Ovary (tissue), 3 donors: ENCODE measurements around the gene CERK.

ENCODE experiments used
- CTCF ChIP-seq, 3 donors: fragments of 450-650 bp in 2 of 3; fragments of 200-600 bp in 1 of 3; IDR thresholded peaks; one replicate each; pipeline versions ENCODE4 v1.5.1 to v1.8.0; 2016 to 2022; ENCODE audit warnings: antibody characterized with exemption in 3 of 3, mild to moderate bottlenecking in 1 of 3
- POLR2A ChIP-seq: fragments of 450-650 bp; IDR thresholded peaks from one replicate; pipeline ENCODE4 v1.6.1; 2017; ENCODE audit warnings: antibody characterized with exemption, mild to moderate bottlenecking, moderate library complexity
- donor health status: DM: no; HTN: no; CAD: no.

DNA sequence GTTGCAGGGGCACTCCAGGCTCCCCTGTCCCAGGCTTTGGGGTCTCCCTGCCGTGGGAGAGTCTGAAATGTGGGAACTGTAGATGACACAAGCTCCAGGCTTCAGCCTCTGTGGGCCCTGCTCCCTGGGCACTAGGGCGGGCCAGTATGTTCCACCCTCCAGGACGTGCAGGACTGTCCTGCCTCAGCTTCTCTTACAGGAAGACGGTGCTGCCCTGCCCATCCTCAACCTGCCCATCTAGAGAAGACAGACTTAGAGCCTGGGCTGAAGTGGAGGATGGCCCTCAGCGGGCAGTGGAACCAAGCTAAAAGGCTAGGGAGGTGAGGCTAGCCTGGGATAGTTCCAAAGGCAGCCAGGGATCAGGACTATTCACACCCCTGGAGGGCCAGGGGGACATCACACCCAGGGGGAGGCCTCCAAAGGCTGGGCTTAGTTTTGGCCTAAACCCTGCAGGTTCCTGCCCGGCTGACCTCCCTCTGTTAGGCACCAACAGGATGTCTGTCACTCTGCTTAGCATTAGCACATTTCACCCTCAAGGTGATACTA lies 4.0 kb upstream of the CERK start:
- TF ChIP-seq CTCF (IDR thresholded peaks at IDR 0.05) (no peak), POLR2A (no peak)
